HepG2 (cell line): ENCODE measurements around the gene DYSF. TPM values are rescaled to one million over a fixed set of nuclear protein-coding genes. Genes with fewer than 3 reads are reported as not detected.

Experiments
- ATAC-seq: fragments of 200-7000 bp; cut with Tn5 transposase; 3 replicates; pipeline ENCODE4 v1.9.1; 2020; ENCODE audit warnings: mild to moderate bottlenecking, moderate library complexity
- BruUV-seq: library from RNA; stranded (reverse); fragments of 400-500 nt; replicated peaks from 2 replicates; lab custom pipeline; 2021; lab: Mats Ljungman, UMichigan
- CTCF ChIA-PET: fragments of 300-600 bp; formaldehyde crosslinking; extraction: SDS; loops from one replicate; lab custom pipeline; 2021; ENCODE audit warnings: low total read pairs, inconsistent platforms, low intra/inter-chr PET ratio; lab: Yijun Ruan, JAX
- POLR2A ChIA-PET: fragments of 350-600 bp; sonication (Branson Sonifier 250); formaldehyde crosslinking; loops from one replicate; lab custom pipeline; 2020; ENCODE audit warnings: antibody characterized with exemption, inconsistent platforms; lab: Yijun Ruan, JAX
- DNase-seq: peaks from one replicate; pipeline ENCODE4 v3.0.0-alpha.2; 2015; ENCODE audit warnings: low spot score
- FAIRE-seq: peaks from 3 replicates; lab custom pipeline; 2011; peaks lifted over from hg19 to GRCh38; lab: Jason Lieb, UNC
- H2AFZ ChIP-seq: one replicate; pipeline ENCODE4 v1.6.1; 2011; ENCODE audit warnings: low read length, inconsistent platforms
- H3K27ac ChIP-seq: fragments of 300-600 bp; 3 replicates; pipeline ENCODE4 v1.8.0; 2011; ENCODE audit warnings: mixed run types, mild to moderate bottlenecking, mixed read lengths, low read length, inconsistent platforms; ENCODE audit not compliant: insufficient read depth; ENCODE audit errors: extremely low read length
- H3K27me3 ChIP-seq, 2 experiments: fragments of 200-600 bp in 1 of 2; 2 replicates in 1 of 2; 3 replicates in 1 of 2; pipeline versions ENCODE4 v1.6.0 to v1.8.0; 2011; ENCODE audit warnings: low read length in 2 of 2, mild to moderate bottlenecking in 2 of 2, moderate library complexity in 2 of 2, inconsistent platforms in 1 of 2; ENCODE audit not compliant: insufficient read depth in 2 of 2, control insufficient read depth in 1 of 2
- H3K36me3 ChIP-seq, 2 experiments: fragments of 200-600 bp in 1 of 2; replicated peaks in 1 of 2; 2 replicates in 1 of 2; 3 replicates in 1 of 2; pipeline versions ENCODE4 v1.5.1 to v1.8.0; 2011; ENCODE audit warnings: low read length in 2 of 2, inconsistent platforms in 1 of 2; ENCODE audit not compliant: insufficient read depth in 2 of 2, control insufficient read depth in 1 of 2
- H3K4me1 ChIP-seq: 2 replicates; pipeline ENCODE4 v1.5.1; 2012; ENCODE audit warnings: low read length, inconsistent platforms; ENCODE audit not compliant: insufficient read depth
- H3K4me2 ChIP-seq: 2 replicates; pipeline ENCODE4 v1.6.0; 2011; ENCODE audit warnings: low read depth, low read length, inconsistent platforms
- H3K4me3 ChIP-seq, 3 experiments: fragments of 200-600 bp in 1 of 3; sonication (generic), shearing (Covaris generic) in 1 of 3; replicated peaks in 1 of 3; 2 replicates each; pipeline ENCODE4 v1.5.1; 2011 to 2016; ENCODE audit warnings: low read length in 3 of 3, inconsistent platforms in 2 of 3, low read depth in 2 of 3, mild to moderate bottlenecking in 2 of 3, control low read depth in 1 of 3, mixed read lengths in 1 of 3; ENCODE audit not compliant: insufficient read depth in 1 of 3
- H3K79me2 ChIP-seq: one replicate; pipeline ENCODE4 v1.6.1; 2011; ENCODE audit warnings: low read length, inconsistent platforms; ENCODE audit not compliant: insufficient read depth
- H3K9ac ChIP-seq: 2 replicates; pipeline ENCODE4 v1.6.0; 2011; ENCODE audit warnings: mild to moderate bottlenecking, low read depth, low read length, inconsistent platforms; ENCODE audit not compliant: insufficient read depth
- H3K9me3 ChIP-seq: 2 replicates; pipeline ENCODE4 v1.5.1; 2012; ENCODE audit warnings: mild to moderate bottlenecking, low read length
- H4K20me1 ChIP-seq: 2 replicates; pipeline ENCODE4 v1.6.0; 2011; ENCODE audit warnings: inconsistent platforms, mild to moderate bottlenecking, low read length, moderate library complexity; ENCODE audit not compliant: insufficient read depth
- AKNA ChIP-seq: sonication (generic); formaldehyde crosslinking; IDR thresholded peaks from 2 replicates; pipeline ENCODE4 v1.4.0; 2020; ENCODE audit warnings: missing genetic modification reagents, borderline replicate concordance
- RFXANK ChIP-seq: IDR thresholded peaks from 2 replicates; pipeline ENCODE4 v1.6.1; 2016
- SP1 ChIP-seq, 2 experiments: fragments of 450-650 bp in 1 of 2; sonication (generic) in 1 of 2; formaldehyde crosslinking in 1 of 2; IDR thresholded peaks; 2 replicates each; pipeline versions ENCODE4 v1.4.0 to v1.6.1; 2016 to 2020; ENCODE audit warnings: missing genetic modification reagents in 1 of 2
- WGBS: methylation state at CpG from one replicate; pipeline ENCODE4 v1.1.6; 2017; ENCODE audit warnings: low lambda C conversion rate; 5-methylcytosine and 5-hydroxymethylcytosine counted together
- in situ Hi-C: cut with HindIII; loops from 2 replicates; pipeline ENCODE4 v1.10.0; 2017; ENCODE audit warnings: low pct_unique_long_range_greater_than_20kb; ENCODE audit not compliant: extremely low pct_ligation_motif_present
- intact Hi-C: fragments of 100-400 bp; cut with micrococcal nuclease; formaldehyde crosslinking; loops from one replicate; pipeline ENCODE4 v1.10.0; 2022; ENCODE audit not compliant: unreplicated experiment
- polyA plus RNA-seq, 8 experiments: library from polyadenylated mRNA; depleted of rRNA in 3 of 8; stranded (reverse) in 7 of 8; unstranded in 1 of 8; fragments of >200 nt; fragmentation: Illumina TruSeq in 4 of 8; extraction: Trizol in 4 of 8; gene quantifications; 2 replicates each; pipeline versions ENCODE4 v1.2.1 to v1.2.3, GENCODE V29; 2011 to 2016; ENCODE audit warnings: low read depth in 4 of 8, missing spikeins in 1 of 8, mixed read lengths in 1 of 8; ENCODE audit not compliant: insufficient read depth in 1 of 8
- total RNA-seq, 5 experiments: library from RNA; depleted of rRNA; stranded (reverse); fragments of >200 nt; fragmentation: Illumina TruSeq; extraction: Trizol; gene quantifications; 2 replicates each; pipeline ENCODE4 v1.2.3, GENCODE V29; 2016; ENCODE audit warnings: low read depth in 1 of 5
- TF ChIP-seq, protein P1 (sequence below): sonication (generic); formaldehyde crosslinking; IDR thresholded peaks from 2 replicates; pipeline ENCODE4 v1.8.0; 2022; ENCODE audit warnings: missing genetic modification reagents, mild to moderate bottlenecking, inconsistent platforms, borderline replicate concordance

Gene DYSF
- total and polyA plus RNA-seq, 2 of the 13 experiments (the other 11 are each of a cell fraction or from before 2014, with no cell fraction given) = 0.15 to 2.4 TPM

GRCh38 chr2:71524476-71524875 lies 71.1 kb downstream of the DYSF start:
- Histone ChIP-seq H3K4me1 (no peaks in the 10 kb centered on the region), H3K79me2 (no peaks in the 10 kb centered on the region), H3K9ac (no peak overlapping the region), H3K4me3 (no peak overlapping the region), H3K4me2 (no peak overlapping the region), H4K20me1 (no peaks in the 10 kb centered on the region), H3K9me3 (no peaks in the 10 kb centered on the region), H3K27ac (no peak overlapping the region), H2AFZ (no peak overlapping the region), H3K27me3 (peaks cover 4 to 57% of the 10 kb centered on the region in 2 experiments; a peak in 4 of 5 replicates), H3K36me3 (no peaks in the 10 kb centered on the region)
- BruUV-seq = no TSS peak
- intact Hi-C loops = no loop called here
- ATAC-seq (no peak), DNase-seq (no peak), FAIRE-seq (no peak)
- CTCF ChIA-PET = no interaction called here
- 9% methylated on average over 6 of the region's 6 CpGs for WGBS
- in situ Hi-C loops = no loop called here
- TF ChIP-seq RFXANK (no peak), SP1 (IDR thresholded peaks at IDR 0.05) (no peak), SP1 (CRISPR knock-in tag; IDR thresholded peaks at IDR 0.05) (no peak), AKNA (CRISPR knock-in tag) (no peak)
- TF ChIP-seq, protein P1, sequence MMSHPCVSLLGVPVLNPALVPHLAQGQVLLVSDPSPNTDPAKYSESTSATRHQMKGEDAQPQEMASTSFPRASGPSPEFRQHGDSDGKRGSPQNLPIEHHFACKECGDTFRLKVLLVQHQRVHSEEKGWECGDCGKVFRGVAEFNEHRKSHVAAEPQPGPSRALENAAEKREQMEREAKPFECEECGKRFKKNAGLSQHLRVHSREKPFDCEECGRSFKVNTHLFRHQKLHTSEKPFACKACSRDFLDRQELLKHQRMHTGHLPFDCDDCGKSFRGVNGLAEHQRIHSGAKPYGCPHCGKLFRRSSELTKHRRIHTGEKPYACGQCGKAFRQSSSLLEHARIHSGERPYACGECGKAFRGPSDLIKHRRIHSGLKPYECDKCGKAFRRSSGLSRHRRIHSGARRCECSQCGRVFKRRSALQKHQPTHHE (CRISPR knock-in tag) = no peak
- POLR2A ChIA-PET = no interaction called here
